HG03175 (cell line): Measurements from ENCODE around the gene PCBP2.

Experiments
- ATAC-seq: cut with Tn5 transposase; IDR thresholded peaks from one replicate; pipeline ENCODE4 v1.9.1; 2021; ENCODE audit warnings: mild to moderate bottlenecking, moderate library complexity; ENCODE audit not compliant: unreplicated experiment

The PCBP2 gene

DNA sequence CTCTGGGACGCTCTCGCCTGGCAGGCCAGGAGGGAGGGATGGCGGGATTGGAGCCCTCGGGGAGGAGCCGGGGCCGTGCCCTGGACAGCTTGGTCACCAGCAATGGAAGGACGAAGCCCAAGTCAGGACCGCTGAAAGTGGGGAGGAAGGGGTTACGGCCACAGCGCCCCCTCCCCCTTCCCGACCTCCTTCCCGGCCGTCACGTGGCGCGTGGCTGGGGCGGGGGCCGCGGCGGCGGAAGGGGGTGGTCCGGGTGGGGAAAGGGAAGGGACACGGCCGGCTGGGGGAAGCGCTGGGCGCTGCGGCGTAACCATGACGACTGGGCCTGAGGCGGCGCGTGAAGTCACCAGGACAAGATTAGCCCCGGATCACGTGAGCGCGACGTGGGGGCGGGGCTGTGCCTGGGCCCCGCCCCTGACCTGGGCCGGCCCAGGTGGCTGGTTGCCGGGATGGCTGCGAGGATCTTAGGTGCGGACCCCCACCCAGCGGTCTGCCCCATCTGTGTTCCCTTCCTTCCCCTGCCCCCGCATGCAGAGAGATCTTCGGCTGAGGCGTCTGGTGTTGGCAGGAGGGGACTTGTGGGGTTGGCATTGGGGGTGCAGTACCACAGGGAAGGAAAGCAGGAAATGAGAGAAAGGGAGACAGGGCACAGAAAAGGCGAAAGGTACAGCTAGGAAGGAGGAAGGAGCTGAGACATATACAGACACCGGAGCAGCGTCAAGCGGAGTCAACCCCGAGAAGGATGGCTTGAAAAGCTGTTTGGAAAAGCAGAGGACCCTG lies 41.1 kb downstream of the PCBP2 start:
- peak; percentile 96 for ATAC-seq

DNA sequence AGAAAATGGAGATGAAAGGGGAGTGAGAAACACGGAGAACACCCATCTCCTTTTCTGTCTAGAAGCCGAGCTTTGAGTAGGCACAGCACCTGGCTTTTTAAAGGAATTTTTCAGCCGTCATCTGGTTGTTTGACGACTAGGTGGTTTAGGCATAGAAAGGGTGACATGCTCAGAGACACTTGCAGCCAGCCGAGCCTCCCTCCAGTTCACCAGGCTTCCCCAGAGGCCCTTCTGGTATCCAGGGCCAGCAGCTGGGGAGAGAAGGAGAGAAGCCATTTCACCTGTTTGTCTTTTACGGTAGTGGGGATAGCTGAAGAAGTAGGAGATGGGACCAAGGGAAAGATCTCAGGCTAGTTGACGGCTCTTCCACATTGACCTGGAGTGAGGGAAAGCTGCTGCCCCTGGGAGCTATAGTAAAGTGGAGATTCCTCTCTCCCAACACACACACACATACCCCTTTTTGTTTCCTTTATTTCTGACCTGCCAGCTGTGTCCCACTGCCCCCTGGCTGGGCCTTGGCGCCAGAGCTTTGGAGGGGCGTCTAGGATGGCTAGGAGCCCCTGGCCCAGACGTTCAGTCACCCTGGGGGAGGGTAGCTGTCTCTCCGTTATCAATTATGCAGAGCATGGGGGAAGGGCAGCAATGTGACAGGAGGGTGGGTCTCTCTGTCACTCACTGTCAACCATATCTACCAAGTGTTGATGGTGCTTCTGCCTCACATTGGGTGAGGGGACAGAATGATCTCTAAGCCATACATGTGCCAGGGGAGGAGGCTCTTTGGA lies 41.9 kb downstream of the PCBP2 start:
- ATAC-seq, result no peak

DNA sequence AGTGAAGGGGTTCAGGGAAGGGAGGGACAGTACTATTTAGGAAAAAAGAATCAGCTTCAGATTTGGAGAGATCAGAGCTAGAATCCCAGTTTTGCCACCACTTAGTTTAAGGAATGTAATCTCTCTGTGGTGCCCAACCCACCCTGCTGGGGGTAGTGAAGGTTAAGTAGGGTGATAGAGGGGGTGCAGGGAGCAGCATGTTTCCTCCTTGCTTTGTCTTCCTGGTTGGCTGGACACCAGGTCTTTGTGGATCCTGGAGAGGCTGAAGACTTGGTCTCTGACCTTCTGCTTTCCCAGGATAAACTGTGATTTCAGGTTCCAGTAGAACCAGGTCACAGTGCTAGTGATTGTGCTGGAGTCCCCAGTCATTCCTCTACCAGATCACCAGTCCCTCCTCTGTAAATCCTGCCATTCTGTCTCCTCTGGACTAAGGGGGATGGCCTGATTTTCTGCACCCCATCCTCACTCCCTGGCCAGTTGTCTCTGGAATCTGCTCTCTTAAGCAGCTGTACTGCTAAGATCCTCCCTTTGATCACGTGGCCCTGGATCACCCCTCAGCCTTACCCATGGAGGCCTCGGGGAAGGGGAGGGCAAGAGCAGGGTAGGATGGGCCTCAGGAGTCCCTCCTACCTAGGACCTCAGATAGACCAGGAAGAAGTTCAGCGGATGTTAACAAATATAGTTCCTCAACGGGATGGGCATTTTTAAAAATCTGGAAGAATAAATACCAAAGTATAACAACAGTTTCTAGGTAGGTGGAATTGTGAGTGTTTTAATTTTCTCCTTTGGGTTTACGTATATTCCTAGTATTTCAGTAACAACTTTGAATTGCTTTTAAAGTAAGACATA lies 44.2 kb downstream of the PCBP2 start:
- ATAC-seq, result no peak

- ATAC-seq, result no peak
These were observed 44.8 kb downstream of the PCBP2 start for GRCh38 chr12:53496752-53497032.

- ATAC-seq, result no peak
These were observed 45.6 kb downstream of the PCBP2 start for GRCh38 chr12:53497461-53497860.

GRCh38 chr12:53498235-53498630 lies 46.3 kb downstream of the PCBP2 start:
- ATAC-seq, result no peak

- no peak for ATAC-seq
These were observed 47.6 kb downstream of the PCBP2 start, which contains the start of gene MAP3K12 for GRCh38 chr12:53499266-53500141. Gene MAP3K12 (minus strand): TSS chr12:53499458. CDS start chr12:53487391, 12,067 bp downstream.

GRCh38 chr12:53500142-53500775 lies 48.4 kb downstream of the PCBP2 start:
- ATAC-seq, result no peak

- peak; percentile 81 for ATAC-seq
These were observed 49.1 kb downstream of the PCBP2 start, which contains the start of gene TARBP2 for GRCh38 chr12:53500776-53501614. Gene TARBP2 (plus strand): TSS chr12:53501283. CDS start chr12:53501409, 126 bp downstream.

- ATAC-seq, result no peak
These were observed 49.8 kb downstream of the PCBP2 start for GRCh38 chr12:53501615-53502181.

DNA sequence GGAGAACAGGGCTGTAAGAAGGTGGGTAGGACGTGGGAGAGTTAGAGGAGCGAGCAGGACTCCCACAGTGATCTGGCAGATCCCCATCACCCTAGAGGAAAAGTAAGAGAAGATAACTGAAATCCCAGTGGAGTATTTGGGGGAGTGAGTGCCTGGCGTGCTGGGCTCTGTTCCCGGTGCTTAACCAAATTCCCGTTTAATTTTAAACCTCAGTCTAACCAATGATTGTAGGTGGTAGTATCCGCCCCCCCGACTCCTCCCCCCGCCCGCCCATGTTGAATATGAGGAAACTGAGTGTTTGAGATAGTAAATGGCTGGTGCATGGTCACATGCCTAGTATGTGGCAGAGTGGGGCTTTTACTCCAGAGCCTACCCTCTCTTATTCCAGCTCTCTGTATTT lies 50.4 kb downstream of the PCBP2 start:
- ATAC-seq, result no peak

- no peak for ATAC-seq
These were observed 51.3 kb downstream of the PCBP2 start for GRCh38 chr12:53502983-53503728.

GRCh38 chr12:53504004-53504920 lies 52.4 kb downstream of the PCBP2 start:
- ATAC-seq, result no peak

DNA sequence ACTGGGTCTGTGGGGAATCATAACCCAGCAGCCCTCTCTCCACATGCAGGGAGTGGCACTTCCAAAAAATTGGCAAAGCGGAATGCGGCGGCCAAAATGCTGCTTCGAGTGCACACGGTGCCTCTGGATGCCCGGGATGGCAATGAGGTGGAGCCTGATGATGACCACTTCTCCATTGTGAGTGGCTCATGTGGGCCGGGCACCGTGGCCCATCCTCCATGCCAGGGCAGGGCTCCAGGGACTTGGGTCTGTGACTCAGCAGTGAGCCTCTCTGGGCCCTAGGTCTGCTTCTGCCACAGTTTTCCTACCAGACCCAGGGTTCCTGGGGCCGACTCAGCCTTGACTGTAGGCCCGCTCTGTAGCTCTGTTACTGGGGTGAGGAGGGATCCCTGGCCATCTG lies 53.2 kb downstream of the PCBP2 start:
- no peak for ATAC-seq

GRCh38 chr12:53505555-53506449 lies 53.9 kb downstream of the PCBP2 start:
- ATAC-seq, result no peak

GRCh38 chr12:53506450-53506785 lies 54.5 kb downstream of the PCBP2 start:
- no peak for ATAC-seq
